NCI-H69 (cell line): ENCODE measurements around the gene NSD1.
A peak's percentile ranks its signal among the peaks of the same experiment; 100 is the strongest.
"Not testable (repeated sequence)": the region's sequence is repeated elsewhere in the genome, so short reads cannot be mapped to it uniquely, and the experiment has no call there.

Source experiments
- DNase-seq: peaks from one replicate; lab custom pipeline; 2025; lab: John Stamatoyannopoulos, UW

Gene NSD1

GRCh38 chr5:177130211-177131018 lies 3.2 kb upstream of the NSD1 start:
- peak; percentile 48 for DNase-seq

DNA sequence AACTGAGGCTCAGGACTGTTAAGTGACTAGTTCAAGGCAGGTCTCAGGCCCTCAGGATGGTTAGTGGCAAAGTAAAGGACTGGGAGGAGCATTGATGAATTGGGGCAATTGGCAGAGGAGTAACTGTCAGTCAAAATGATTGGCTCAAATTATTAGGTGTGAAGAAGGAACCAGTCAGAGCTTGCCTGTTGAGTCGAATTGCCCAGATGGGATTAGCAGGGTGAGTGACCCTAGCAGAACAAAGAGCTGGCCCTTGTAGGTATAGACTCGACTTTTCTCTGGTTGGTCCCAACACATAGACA lies 2.6 kb upstream of the NSD1 start:
- DNase-seq, result peak; percentile 48

- no peak for DNase-seq
Observed at GRCh38 chr5:177131352-177132135, 2.0 kb upstream of the NSD1 start.

- DNase-seq, result peak; percentile 41
Observed at GRCh38 chr5:177132136-177133095, 1.2 kb upstream of the NSD1 start.

DNA sequence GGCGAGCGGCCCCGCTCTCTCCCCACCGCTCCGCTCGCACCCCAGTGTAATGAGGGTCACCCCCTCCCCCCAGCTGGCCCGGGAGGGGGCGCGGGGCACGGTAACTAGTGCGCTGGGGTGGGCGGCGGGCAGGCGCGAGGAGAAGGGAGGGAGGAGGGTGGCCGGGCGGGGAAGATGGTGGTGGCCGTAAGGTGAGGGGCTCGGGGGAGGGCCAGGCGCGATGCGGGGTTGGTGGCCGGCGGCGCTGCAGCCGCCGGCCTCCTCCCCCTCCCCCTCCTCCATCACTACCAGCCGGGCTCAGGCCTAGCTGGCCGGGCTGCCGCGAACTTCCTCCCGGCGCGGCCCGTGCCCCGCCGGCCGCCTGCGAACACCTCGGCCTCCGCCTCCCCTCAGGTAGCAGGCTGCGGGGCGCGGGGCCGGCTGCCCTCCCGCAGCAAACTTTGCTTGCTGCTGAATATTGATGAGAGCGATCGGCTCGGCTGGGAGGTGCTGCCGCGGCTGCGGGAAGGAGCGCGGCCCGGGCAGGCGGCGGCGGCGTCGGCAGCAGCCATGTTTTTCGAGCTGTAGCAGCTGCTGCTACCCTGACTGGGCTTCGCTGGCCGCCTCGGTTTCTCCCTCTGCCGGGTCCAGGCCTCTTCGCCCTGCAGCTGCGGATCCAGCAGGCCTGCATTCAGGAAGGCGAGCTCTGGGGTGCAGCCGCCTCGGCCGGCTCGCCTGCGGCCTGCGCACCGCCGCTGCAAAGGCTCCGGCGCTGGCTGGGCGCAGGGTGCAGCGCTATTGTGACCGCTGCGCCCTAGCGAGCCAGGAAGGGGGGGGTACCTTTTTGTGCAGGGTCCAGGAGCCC lies 502 bp downstream of the NSD1 start:
- peak; percentile 80 for DNase-seq

DNA sequence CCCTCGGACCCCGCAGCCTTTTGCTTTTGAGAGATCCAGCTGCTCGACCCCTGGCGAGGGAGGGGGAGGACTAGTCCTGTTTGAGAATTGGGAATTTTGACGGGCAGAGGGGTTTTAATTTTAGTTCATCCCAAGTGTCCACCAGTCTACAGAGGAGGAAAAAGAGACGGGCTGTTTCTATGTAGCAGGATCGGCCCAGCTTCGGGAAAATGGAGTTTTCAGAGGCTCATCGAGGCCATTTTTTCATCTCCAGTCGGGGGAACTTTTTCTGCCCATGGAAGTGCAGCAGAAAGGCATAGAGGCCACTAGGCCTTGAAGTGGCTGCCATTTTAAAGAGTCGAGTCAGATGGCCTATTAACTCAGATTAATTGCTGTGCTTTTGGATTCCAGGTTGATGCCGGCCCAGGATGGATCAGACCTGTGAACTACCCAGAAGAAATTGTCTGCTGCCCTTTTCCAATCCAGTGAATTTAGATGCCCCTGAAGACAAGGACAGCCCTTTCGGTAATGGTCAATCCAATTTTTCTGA lies 1.2 kb downstream of the NSD1 start:
- peak; percentile 43 for DNase-seq

DNA sequence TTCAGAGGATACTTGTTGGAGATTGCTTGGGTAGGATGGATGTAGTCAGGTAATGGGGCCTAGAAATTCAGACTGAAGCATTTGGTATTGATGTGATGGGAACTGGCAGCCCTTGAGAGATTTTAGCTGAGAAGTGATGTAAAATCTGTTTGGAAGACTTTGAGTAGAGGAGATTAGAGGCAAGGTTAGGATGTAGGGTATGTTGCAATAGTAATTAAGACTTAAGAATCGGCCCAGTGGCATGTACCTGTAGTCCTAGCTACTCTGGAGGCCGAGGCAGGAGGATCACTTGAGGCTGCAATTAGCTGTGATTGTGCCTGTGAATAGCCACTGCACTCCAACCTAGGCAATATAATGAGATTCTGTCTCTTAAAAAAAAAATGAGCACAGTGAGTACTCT lies 6.7 kb downstream of the NSD1 start:
- DNase-seq, result no peak

GRCh38 chr5:177141496-177141895 lies 7.9 kb downstream of the NSD1 start:
- DNase-seq, result no peak

DNA sequence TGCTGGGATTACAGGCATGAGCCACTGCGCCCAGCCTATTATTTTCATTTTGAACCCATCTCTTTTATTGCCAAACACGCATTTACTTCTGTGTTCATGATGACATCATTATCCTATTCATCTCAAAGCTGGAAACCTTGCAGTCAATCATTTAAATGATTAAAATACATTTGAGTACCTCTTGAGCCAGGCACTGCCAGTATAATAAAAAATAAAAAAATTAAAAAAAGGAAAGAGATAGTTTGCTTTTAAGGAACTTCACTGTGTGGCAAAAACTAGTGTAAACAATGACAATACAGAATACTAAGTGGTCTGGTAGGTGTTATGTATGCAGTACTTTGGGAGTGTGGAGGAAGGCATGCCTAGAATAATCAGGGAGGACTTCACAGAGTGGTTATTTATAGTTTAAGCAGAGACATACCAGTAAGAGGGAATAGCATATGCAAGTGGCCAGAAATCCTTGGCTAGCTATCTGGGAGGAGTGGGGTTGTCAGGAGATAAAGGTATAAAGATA lies 8.6 kb downstream of the NSD1 start:
- no peak for DNase-seq

DNA sequence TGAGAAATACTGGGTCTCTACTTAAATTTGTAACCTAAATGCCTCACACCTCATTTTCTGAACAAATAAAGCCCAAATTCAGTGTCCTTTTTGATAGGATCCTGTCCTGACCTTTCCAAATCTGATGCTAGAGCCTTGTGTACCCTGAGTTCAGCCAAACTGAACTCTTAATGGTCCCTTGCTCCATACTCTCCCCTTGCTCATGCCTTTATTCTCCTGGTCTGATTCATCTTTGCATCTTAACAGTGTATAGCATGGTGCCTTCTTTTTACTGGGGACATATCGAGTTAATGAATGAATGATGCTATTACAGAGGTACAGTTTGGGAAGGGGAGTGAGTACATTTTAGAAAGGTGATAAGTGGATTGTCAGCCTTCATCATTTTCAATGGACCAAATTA lies 9.2 kb downstream of the NSD1 start:
- no peak for DNase-seq

GRCh38 chr5:177146891-177147638 lies 13.5 kb downstream of the NSD1 start:
- DNase-seq, result no peak

DNA sequence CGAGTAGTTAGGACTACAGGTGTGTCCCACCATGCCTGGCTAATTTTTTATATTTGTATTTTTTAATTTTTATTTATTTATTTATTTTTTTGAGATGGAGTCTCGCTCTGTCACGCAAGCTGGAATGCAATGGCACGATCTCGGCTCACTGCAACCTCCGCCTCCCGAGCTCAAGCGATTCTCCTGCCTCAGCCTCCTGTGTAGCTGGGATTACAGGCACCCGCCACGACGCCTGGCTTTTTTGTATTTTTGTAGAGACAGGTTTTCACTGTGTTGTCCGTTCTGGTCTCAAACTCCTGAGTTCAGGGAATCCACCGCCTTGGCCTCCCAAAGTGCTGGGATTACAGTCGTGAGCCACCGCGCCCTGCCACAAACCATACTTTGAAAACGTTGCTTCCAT lies 16.5 kb downstream of the NSD1 start:
- DNase-seq, result not testable (repeated sequence)

DNA sequence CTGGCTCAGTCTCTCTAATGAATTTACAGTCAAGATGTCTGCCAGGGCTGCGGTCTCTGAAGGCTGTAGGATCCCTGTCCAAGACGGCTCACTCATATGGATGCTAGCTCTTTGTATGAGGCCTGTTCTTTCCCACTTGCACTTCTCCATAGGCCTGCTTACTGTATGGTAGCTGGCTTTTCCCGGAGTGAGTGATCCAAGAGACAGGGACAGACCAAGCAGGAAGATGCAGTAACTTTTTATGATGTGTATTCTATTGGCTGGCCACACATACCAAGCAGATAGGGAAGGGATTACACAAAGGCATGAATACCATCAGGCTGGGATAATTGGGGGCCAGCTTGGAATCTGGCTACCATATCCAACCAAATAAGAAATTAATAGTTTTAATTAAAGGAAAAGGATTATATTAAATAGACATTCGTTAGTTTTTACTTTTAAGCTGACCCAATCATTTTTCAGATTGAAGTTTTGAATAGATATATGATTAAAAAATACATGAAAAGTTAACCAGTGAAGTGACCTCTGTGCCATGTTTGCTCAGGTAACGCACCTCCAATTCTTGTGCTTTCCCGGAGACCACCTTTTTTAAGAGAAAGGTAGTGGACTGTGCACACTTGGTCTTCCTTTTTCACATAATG lies 20.6 kb downstream of the NSD1 start:
- DNase-seq, result no peak

GRCh38 chr5:177162379-177162778 lies 28.8 kb downstream of the NSD1 start:
- DNase-seq, result no peak

DNA sequence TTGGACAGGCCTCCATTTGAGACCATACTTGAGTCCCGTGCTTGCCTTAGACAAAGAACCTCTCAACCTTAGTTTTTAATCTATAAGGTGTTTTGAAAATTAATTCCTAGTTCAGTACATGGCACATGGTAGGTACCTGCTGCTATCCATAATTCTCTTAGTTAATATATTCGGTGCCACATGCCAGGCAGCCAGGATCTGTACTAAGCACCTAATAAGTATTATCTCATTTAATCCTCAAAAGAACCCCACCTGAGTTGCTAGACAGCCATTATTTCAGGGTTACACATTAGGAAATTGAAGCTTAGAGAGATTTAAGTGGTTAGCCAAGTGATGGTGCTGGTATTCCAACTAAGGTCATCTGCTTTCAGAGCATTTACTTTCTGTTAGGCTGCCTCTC lies 29.9 kb downstream of the NSD1 start:
- no peak for DNase-seq

DNA sequence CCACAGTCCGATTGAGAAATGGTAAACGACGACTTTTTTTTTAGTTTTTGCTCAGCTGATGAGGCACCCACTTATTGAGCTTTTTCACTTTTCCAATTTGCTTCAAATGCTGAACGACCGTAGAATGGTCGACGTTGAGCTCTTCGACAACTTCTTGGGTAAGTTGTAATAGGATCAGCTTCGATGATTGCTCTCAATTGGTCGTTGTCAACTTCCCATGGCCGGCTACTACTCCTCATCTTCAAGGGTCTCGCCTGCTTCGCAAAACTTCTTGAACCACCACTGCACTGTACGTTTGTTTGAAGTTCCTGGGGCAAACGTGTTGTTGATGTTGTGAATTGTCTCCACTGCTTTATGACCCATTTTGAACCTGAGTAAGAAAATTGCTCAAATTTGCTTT lies 35.7 kb downstream of the NSD1 start:
- no peak for DNase-seq

- no peak for DNase-seq
Observed at GRCh38 chr5:177171961-177172360, 38.4 kb downstream of the NSD1 start.

- DNase-seq, result no peak
Observed at GRCh38 chr5:177175336-177175735, 41.8 kb downstream of the NSD1 start.

DNA sequence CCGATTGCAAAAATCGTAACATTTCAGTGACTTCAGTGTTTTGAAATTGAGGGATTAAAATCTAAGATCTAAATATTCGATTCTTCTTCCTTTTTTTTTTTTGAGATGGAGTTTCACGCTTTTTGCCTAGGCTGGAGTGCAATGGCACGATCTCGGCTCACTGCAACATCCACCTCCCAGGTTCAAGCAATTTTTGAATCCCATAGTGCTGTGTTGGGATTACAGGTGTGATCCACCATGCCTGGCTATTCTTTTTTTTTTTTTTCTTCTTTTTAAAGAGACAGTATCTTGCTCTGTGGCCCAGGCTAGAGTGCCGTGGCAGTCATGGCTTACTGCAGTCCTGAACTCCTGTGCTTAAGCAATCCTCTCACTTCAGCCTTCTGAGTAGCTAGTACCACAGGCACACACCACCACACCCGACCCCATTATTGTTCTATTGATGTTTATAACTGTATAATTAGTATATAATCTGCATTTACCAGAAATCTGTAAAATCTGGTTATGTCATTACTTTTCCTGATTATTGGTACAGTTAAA lies 42.7 kb downstream of the NSD1 start:
- no peak for DNase-seq
